ENCODE measurements around the gene RIPK4. TPM values are rescaled to one million over a fixed set of nuclear protein-coding genes. Genes with fewer than 3 reads are reported as not detected.

RIPK4 gene
- total and polyA plus RNA-seq, 4 donors = 4.7 to 22.6 (median 8.5) TPM

DNA sequence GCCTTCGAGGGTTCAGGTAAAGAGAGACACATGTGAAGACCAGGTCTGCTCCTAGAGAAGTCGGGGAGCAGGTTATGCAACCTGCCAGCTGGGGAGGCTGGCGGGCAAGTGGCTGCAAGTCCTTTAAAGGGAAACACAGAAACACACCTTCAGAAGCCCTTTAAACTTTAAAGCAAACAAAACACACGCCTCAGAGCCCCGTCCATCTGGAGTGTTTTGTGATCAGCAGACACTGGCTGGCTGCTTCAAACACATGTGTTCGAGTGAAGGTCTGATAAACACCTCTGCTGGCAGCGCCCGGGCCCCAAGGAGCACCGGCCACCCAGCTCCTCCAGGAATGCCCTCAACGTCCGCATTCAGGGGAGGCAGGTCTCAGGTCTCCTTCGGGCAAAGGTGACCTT is 15.2 kb downstream of the RIPK4 start (continued):
- TF ChIP-seq ZBTB33 (IDR thresholded peaks at IDR 0.05) (no peak), JUND (IDR thresholded peaks at IDR 0.05) (no peak), FOXA2 (IDR thresholded peaks at IDR 0.05) (no peak), HNF4A (conservative IDR thresholded peaks at IDR 0.05) (no peak), NR2F2 (IDR thresholded peaks at IDR 0.05) (no peak), YY1 (IDR thresholded peaks at IDR 0.05) (no peak)

DNA sequence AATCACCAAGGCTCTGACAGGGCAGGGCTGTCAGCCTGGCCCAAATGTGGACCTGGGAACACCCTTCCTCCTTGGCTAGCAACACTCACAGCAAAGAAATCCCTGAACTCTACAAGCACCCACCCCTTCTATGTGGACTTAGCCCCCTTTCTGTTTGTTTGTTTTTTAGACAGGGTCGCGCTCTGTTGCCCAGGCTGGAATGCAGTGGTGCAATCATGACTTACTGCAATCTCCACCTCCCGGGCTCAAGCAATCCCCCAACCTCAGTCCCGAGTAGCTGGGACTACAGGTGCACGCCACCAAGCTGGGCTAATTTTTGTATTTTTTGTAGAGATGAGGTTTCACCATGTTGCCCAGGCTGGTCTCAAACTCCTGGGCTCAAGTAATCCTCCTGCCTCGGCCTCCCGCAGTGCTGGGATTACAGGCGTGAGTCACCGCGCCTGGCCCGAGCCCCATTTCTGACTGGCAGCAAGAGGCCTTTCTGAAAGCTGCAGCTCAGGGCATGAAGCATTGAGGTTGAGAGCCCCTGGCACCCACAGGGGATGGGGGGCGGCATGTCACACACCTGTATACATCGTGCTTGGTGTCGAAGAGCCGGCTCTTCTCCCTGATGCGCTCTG is 16.2 kb downstream of the RIPK4 start:
- peaks cover 5 to 29% (median 25%) of the 10 kb centered on the region in 4 donors for H3K4me1 ChIP-seq (ENCODE audit: control insufficient read depth in 4 of 4, insufficient read depth in 4 of 4, low read length in 3 of 4)
- TF ChIP-seq RAD21 (IDR thresholded peaks at IDR 0.05) = peak in 1 of 2 donors; percentile 44
- no peak for TF ChIP-seq YY1 (IDR thresholded peaks at IDR 0.05)
- TF ChIP-seq JUND (IDR thresholded peaks at IDR 0.05) = no peak
- no peak for TF ChIP-seq ZBTB33 (IDR thresholded peaks at IDR 0.05)
- TF ChIP-seq, protein P1, sequence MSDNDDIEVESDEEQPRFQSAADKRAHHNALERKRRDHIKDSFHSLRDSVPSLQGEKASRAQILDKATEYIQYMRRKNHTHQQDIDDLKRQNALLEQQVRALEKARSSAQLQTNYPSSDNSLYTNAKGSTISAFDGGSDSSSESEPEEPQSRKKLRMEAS (IDR thresholded peaks at IDR 0.05) = no peak
- no peak for TF ChIP-seq EGR1 (IDR thresholded peaks at IDR 0.05; ENCODE audit: low read depth in 2 of 2)
- TF ChIP-seq SP1 (IDR thresholded peaks at IDR 0.05) = peak; percentile 76
- TF ChIP-seq, protein P2, sequence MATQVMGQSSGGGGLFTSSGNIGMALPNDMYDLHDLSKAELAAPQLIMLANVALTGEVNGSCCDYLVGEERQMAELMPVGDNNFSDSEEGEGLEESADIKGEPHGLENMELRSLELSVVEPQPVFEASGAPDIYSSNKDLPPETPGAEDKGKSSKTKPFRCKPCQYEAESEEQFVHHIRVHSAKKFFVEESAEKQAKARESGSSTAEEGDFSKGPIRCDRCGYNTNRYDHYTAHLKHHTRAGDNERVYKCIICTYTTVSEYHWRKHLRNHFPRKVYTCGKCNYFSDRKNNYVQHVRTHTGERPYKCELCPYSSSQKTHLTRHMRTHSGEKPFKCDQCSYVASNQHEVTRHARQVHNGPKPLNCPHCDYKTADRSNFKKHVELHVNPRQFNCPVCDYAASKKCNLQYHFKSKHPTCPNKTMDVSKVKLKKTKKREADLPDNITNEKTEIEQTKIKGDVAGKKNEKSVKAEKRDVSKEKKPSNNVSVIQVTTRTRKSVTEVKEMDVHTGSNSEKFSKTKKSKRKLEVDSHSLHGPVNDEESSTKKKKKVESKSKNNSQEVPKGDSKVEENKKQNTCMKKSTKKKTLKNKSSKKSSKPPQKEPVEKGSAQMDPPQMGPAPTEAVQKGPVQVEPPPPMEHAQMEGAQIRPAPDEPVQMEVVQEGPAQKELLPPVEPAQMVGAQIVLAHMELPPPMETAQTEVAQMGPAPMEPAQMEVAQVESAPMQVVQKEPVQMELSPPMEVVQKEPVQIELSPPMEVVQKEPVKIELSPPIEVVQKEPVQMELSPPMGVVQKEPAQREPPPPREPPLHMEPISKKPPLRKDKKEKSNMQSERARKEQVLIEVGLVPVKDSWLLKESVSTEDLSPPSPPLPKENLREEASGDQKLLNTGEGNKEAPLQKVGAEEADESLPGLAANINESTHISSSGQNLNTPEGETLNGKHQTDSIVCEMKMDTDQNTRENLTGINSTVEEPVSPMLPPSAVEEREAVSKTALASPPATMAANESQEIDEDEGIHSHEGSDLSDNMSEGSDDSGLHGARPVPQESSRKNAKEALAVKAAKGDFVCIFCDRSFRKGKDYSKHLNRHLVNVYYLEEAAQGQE (IDR thresholded peaks at IDR 0.05) = no peak
- TF ChIP-seq HNF4A (conservative IDR thresholded peaks at IDR 0.05) = peak; percentile 85 to 86
- peak; percentile 24 for TF ChIP-seq HNF4G (IDR thresholded peaks at IDR 0.05)
- TF ChIP-seq CTCF (IDR thresholded peaks at IDR 0.05; ENCODE audit: low read depth, low read length, missing input control) = no peak
- TF ChIP-seq FOXA1 (IDR thresholded peaks at IDR 0.05) = peak; percentile 53
- TF ChIP-seq FOXA2 (IDR thresholded peaks at IDR 0.05) = peak; percentile 66
- no peak for TF ChIP-seq TAF1 (conservative IDR thresholded peaks at IDR 0.05)
- peak; percentile 78 to 85 for TF ChIP-seq RXRA (IDR thresholded peaks at IDR 0.05)
- TF ChIP-seq, protein P3, sequence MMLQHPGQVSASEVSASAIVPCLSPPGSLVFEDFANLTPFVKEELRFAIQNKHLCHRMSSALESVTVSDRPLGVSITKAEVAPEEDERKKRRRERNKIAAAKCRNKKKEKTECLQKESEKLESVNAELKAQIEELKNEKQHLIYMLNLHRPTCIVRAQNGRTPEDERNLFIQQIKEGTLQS (IDR thresholded peaks at IDR 0.05) = no peak
- no peak for TF ChIP-seq NR2F2 (IDR thresholded peaks at IDR 0.05)
- peak in 1 of 2 donors; percentile 31 for TF ChIP-seq GABPA (IDR thresholded peaks at IDR 0.05 in 1 of 2, conservative IDR thresholded peaks at IDR 0.05 in 1 of 2)
- H3K4me3 ChIP-seq (ENCODE audit: low read depth in 1 of 3, low read length in 3 of 3) = no peak overlapping the region
- H3K36me3 ChIP-seq (ENCODE audit: control insufficient read depth in 4 of 4, insufficient read depth in 3 of 4, low read depth in 1 of 4, low read length in 3 of 4) = peaks cover 8 to 54% (median 28%) of the 10 kb centered on the region in 4 donors
- no peak overlapping the region for H3K9ac ChIP-seq (ENCODE audit: low read depth in 1 of 2, low read length in 2 of 2)
- no peaks in the 10 kb centered on the region for H3K27me3 ChIP-seq (ENCODE audit: control insufficient read depth in 4 of 4, insufficient read depth in 4 of 4, low read length in 3 of 4)
- WGBS = 79% methylated on average over 16 of the region's 16 CpGs
- H3K9me3 ChIP-seq (ENCODE audit: control insufficient read depth in 4 of 4, low read length in 3 of 4) = no peaks in the 10 kb centered on the region
- H3K27ac ChIP-seq (ENCODE audit: low read depth in 1 of 2, low read length in 2 of 2) = no peak overlapping the region
- DNase-seq (ENCODE audit: low spot score) = no peak
